ENCODE data around the gene ADAMTS19.

- TF ChIP-seq ATF3 (IDR thresholded peaks at IDR 0.05; ENCODE audit: insufficient read depth, low read depth, low read length) (no peak), EZH2 (IDR thresholded peaks at IDR 0.05; ENCODE audit: low read depth, low read length, severe bottlenecking) (no peak), EP300 (IDR thresholded peaks at IDR 0.05; ENCODE audit: borderline replicate concordance in 1 of 2, low read depth in 2 of 2, low read length in 2 of 2) (no peak), TEAD4 (IDR thresholded peaks at IDR 0.05; ENCODE audit: low read depth, low read length) (no peak), CTCF (IDR thresholded peaks at IDR 0.05; ENCODE audit: control extremely low read depth in 1 of 3, insufficient read depth in 1 of 3, low read depth in 1 of 3, low read length in 3 of 3) (no peak), NRF1 (IDR thresholded peaks at IDR 0.05; ENCODE audit: low read depth, low read length) (no peak), SUZ12 (IDR thresholded peaks at IDR 0.05; ENCODE audit: low read length) (no peak), FOSL1 (IDR thresholded peaks at IDR 0.05; ENCODE audit: insufficient read depth, low read depth, low read length) (no peak), POLR2AphosphoS5 (IDR thresholded peaks at IDR 0.05; ENCODE audit: low read depth, low read length) (no peak), GABPA (IDR thresholded peaks at IDR 0.05; ENCODE audit: borderline replicate concordance, insufficient read depth, low read length) (no peak)
These were observed 40.8 kb upstream of the ADAMTS19 start for GRCh38 chr5:129419292-129419691.
